GM12801 (cell line): ENCODE measurements around the gene GATD1.

ENCODE experiments used
- TF ChIP-seq, protein P1 (sequence below): IDR thresholded peaks from one replicate; pipeline ENCODE4 v1.5.1; 2011; ENCODE audit warnings: control low read depth; ENCODE audit not compliant: insufficient read length; ENCODE audit errors: extremely low read depth

GATD1 gene

DNA sequence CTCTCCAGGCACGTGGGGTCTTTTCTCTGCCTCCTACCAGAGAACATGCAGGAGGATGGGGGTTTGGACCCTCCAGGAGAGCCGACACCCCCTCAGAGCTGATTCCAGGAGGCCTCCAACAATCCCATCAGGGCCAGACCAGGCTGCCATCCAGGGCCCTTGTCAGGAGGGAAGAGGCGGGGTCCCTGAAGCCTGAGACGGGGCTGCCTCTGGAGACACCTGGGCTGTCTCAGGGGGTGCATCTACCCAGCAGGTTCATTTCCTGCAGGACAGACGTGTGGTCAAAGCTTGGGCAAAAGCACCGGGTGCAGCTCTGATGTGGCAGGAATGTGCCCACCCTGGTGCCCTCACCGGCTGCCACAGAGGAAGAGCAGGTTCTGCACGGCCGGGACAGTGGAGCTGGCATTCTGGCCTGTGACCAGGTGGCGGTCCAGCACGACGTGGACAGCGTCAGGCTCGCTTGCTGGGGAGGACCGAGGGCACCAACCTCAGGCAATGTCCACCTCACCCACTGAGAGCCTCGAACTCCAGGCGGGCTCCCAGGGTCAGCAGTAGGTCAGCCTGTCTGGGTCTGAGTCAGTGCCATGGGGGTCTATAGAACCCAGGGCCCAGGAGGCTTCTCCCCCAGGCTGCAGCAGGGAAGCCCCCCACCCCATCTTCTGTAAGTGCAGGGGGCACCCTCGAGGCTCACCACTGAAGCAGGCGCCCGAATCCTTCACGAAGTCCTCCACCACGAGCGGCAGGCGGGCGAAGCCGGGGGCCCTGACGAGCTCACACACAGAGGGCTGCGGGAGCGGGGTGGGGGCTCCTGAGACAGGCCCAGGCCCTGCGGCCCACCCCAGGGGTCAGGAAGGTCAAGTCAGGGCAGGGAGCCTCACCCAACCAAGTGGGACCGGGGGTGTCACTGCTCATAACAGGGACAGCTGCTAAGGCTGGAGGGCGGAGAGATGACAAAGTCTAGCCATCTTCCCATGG lies 6.4 kb downstream of the GATD1 start:
- TF ChIP-seq, protein P1, sequence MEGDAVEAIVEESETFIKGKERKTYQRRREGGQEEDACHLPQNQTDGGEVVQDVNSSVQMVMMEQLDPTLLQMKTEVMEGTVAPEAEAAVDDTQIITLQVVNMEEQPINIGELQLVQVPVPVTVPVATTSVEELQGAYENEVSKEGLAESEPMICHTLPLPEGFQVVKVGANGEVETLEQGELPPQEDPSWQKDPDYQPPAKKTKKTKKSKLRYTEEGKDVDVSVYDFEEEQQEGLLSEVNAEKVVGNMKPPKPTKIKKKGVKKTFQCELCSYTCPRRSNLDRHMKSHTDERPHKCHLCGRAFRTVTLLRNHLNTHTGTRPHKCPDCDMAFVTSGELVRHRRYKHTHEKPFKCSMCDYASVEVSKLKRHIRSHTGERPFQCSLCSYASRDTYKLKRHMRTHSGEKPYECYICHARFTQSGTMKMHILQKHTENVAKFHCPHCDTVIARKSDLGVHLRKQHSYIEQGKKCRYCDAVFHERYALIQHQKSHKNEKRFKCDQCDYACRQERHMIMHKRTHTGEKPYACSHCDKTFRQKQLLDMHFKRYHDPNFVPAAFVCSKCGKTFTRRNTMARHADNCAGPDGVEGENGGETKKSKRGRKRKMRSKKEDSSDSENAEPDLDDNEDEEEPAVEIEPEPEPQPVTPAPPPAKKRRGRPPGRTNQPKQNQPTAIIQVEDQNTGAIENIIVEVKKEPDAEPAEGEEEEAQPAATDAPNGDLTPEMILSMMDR: no peak

DNA sequence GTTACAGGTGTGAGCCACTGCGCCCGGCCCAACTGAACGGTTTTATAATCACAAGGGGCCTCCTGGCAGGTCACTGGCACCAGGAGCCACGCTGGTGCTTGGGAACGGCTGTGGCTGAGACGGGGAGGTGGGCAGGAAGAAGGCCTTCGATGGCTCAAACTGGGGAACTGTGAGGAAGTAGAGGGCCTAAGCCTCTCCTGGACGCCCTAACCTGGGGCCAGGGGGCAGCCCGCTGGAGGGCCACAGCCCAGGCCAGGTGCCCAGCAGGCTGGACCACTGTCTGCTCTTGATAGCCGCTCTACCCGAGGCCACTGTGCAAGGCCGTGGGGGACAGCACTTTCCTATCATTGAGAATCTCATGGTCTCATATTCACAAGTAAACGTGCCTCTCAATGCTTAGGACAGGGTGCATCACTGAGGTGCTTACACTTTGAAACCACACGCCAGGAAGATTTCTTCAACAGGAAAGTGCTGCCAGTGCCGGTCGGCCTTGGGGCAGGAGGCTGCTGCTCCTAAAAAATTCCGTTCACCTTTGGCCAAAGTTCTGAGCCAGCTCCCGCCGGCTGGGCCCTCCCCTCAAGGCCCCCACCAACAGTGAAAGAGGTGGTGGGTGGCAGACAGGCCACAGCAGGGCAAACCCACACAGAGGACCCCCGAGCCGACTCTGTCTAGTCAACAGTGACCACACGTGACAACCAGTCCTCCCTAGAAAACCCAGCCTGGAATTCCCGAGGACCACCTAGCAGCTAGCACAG lies 7.2 kb downstream of the GATD1 start:
- TF ChIP-seq, protein P1: no peak

DNA sequence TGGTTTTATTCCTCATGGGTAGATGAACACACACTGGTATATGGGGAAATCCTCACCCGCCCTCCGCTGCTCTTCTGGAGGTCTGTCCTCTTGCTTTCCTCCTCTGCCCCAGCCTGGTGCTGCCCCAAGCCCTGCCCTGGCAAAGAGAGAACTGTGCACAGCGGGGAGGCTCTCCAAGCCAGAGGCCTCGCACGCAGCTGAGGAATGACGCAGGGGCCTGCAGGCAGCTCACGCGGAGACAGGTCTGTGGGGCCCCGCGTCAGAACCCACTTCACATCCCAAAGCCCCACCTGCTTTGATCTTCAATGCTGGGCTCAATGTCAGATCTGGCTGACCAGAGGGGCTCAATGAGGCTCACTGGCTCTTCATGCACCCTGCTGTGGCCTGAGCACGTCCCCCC lies 10.0 kb downstream of the GATD1 start:
- TF ChIP-seq, protein P1: no peak

DNA sequence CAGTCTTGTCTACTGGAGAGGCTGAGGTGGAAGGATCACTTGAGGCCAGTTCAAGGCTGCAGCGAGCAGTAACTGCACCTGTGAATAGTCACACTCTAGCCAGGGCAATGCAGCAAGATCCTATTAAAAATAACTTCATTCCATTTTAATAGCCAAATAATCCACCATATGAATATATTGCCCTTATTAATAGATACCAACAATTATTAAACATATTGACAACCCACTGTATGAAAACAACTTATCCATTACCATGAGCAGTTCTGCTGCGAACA lies 10.4 kb downstream of the GATD1 start:
- TF ChIP-seq, protein P1: no peak

DNA sequence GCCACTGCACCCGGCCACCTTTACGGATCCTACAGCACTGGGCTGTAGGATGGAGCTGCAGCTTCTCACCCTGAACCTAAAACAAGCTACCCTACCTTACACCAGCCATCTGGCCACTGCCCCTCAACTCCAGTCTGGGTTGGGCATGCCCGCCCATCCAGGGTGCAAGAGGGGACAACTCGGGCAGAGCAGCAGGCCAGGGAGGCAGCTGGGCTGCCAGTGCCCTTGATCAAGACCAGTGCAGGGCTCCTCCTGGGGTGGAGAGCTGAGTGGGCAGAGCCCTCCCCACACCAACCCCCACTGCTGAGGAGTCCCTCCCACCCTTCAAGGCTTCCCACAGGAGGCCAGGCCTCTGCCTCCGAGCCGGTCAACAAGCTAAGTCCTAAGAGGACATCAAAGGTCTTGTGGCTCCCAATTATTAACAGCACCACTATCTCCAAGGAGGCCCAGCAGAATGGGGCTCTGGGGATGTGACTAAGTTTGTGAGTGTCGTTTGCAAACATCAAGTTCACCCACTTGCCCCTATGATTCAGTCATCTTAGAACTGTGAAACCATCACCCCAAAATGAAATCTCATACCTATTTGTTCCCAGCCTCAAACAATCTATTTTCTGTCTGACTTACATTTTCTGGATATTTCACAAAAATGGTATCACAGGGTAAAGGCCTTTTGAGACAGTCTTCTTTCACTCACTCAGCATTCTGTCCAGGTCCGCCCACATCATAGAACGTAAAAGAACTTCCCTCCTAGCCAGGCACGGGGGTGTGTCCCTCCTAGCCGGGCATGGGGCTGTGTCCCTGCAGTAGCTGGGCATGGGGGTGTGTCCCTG lies 11.0 kb downstream of the GATD1 start:
- TF ChIP-seq, protein P1: no peak

DNA sequence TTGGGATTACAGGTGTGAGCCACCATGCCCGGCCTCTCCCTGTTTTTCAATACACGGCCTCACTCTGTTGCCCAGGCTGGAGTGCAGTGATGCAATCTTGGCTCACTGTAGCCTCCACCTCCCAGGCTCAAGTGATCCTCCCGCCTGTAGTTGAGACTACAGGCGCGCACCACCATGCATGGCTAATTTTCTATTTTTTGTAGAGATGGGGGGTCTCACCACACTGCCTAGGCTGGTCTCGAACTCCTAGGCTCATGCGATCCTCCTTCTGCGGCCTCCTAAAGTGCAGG lies 11.5 kb downstream of the GATD1 start:
- TF ChIP-seq, protein P1: no peak
